Brain microvascular endothelial cell (primary cell): ENCODE data around the gene BMP8B.
"Not testable (repeated sequence)": the region's sequence is repeated elsewhere in the genome, so short reads cannot be mapped to it uniquely, and the experiment has no call there.

Source experiments
- DNase-seq: peaks from one replicate; pipeline ENCODE4 v3.0.0-alpha.2; 2020
- H3K27ac ChIP-seq: fragments of 250-450 bp; sonication (Bioruptor Pico); 2 replicates; pipeline ENCODE4 v1.5.1; 2020; ENCODE audit warnings: mild to moderate bottlenecking, moderate library complexity
- H3K27me3 ChIP-seq: fragments of 250-450 bp; sonication (Bioruptor Pico); replicated peaks from 2 replicates; pipeline ENCODE4 v1.5.1; 2020; ENCODE audit warnings: mild to moderate bottlenecking
- H3K36me3 ChIP-seq: fragments of 250-450 bp; sonication (Bioruptor Pico); replicated peaks from 2 replicates; pipeline ENCODE4 v1.5.1; 2020; ENCODE audit warnings: mild to moderate bottlenecking
- H3K4me3 ChIP-seq: 2 replicates; pipeline ENCODE4 v1.5.1; 2011; ENCODE audit warnings: low read depth, mild to moderate bottlenecking, control low read depth, low read length, moderate library complexity
- in situ Hi-C: cut with HindIII; loops from 2 replicates; pipeline ENCODE4 v1.10.0; 2017; ENCODE audit warnings: low sequenced_read_pairs, low pct_ligation_motif_present
- TF ChIP-seq, protein P1 (sequence below): IDR thresholded peaks from 2 replicates; pipeline ENCODE4 v1.5.1; 2011; ENCODE audit warnings: low read depth, mild to moderate bottlenecking, moderate library complexity, low read length, control low read depth, inconsistent platforms; ENCODE audit errors: missing control alignments

BMP8B gene

GRCh38 chr1:39833121-39833520 is 44.5 kb upstream of the BMP8B start:
- Histone ChIP-seq H3K27ac (no peak overlapping the region), H3K4me3 (no peak overlapping the region), H3K27me3 (no peaks in the 10 kb centered on the region), H3K36me3 (peaks cover 7% of the 10 kb centered on the region)
- DNase-seq, result no peak
- TF ChIP-seq, protein P1, sequence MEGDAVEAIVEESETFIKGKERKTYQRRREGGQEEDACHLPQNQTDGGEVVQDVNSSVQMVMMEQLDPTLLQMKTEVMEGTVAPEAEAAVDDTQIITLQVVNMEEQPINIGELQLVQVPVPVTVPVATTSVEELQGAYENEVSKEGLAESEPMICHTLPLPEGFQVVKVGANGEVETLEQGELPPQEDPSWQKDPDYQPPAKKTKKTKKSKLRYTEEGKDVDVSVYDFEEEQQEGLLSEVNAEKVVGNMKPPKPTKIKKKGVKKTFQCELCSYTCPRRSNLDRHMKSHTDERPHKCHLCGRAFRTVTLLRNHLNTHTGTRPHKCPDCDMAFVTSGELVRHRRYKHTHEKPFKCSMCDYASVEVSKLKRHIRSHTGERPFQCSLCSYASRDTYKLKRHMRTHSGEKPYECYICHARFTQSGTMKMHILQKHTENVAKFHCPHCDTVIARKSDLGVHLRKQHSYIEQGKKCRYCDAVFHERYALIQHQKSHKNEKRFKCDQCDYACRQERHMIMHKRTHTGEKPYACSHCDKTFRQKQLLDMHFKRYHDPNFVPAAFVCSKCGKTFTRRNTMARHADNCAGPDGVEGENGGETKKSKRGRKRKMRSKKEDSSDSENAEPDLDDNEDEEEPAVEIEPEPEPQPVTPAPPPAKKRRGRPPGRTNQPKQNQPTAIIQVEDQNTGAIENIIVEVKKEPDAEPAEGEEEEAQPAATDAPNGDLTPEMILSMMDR, result no peak
- in situ Hi-C loops, result no loop called here

DNA sequence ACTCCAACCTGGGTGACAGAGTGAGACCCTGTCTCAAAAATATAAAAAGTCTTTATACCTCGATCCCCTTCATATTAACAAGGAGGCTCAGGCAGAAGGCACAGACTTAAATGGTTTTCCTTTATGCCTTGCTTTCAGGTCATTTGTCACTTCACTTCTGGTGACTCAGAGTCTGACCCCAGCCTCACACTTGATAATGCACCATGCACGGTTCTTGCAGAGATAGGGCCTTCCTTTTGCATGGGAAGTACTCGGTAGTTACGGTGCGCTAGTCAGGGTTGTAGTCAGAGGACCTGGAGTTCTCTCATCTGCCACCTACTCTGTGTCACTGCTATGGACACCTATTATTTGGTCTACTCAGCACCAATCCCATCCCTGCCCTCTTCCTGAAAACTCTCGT is 43.6 kb upstream of the BMP8B start:
- Histone ChIP-seq H3K27me3 (no peaks in the 10 kb centered on the region), H3K27ac (no peak overlapping the region), H3K4me3 (no peak overlapping the region), H3K36me3 (peaks cover under 1% of the 10 kb centered on the region)
- TF ChIP-seq, protein P1, result no peak
- no peak for DNase-seq
- in situ Hi-C loops, result no loop called here

GRCh38 chr1:39829791-39830533 is 41.3 kb upstream of the BMP8B start:
- Histone ChIP-seq H3K36me3 (no peaks in the 10 kb centered on the region), H3K27me3 (no peaks in the 10 kb centered on the region), H3K27ac (no peak overlapping the region), H3K4me3 (no peak overlapping the region)
- TF ChIP-seq, protein P1, result no peak
- in situ Hi-C loops, result no loop called here
- no peak for DNase-seq

GRCh38 chr1:39828734-39829133 is 40.1 kb upstream of the BMP8B start:
- Histone ChIP-seq H3K27ac (no peak overlapping the region), H3K27me3 (no peaks in the 10 kb centered on the region), H3K36me3 (no peaks in the 10 kb centered on the region), H3K4me3 (no peak overlapping the region)
- TF ChIP-seq, protein P1, result no peak
- in situ Hi-C loops, result no loop called here
- DNase-seq, result no peak

- H3K27ac ChIP-seq, DNase-seq, H3K4me3 ChIP-seq, H3K27me3 ChIP-seq, H3K36me3 ChIP-seq, in situ Hi-C loops: not testable (repeated sequence)
Observed at GRCh38 chr1:39828255-39828654, 39.6 kb upstream of the BMP8B start.

GRCh38 chr1:39827201-39827600 is 38.5 kb upstream of the BMP8B start:
- H3K36me3 ChIP-seq, result no peaks in the 10 kb centered on the region
- no peaks in the 10 kb centered on the region for H3K27me3 ChIP-seq
- in situ Hi-C loops, result no loop called here
- H3K4me3 ChIP-seq, result no peak overlapping the region
- DNase-seq, result no peak
- no peak overlapping the region for H3K27ac ChIP-seq
- TF ChIP-seq, protein P1, result no peak
